OCI-LY1 (cell line): ENCODE results near the gene SLC22A4.
A peak's percentile ranks its signal among the peaks of the same experiment; 100 is the strongest.

ENCODE experiments used
- H2AFZ ChIP-seq: fragments of 200-600 bp; sonication (generic), shearing (Covaris generic); 2 replicates; pipeline ENCODE4 v1.6.0; 2014; ENCODE audit warnings: antibody characterized with exemption, mild to moderate bottlenecking, low read length
- H3F3A ChIP-seq: fragments of 200-600 bp; sonication (generic), shearing (Covaris generic); 2 replicates; pipeline ENCODE4 v1.6.0; 2014; ENCODE audit warnings: mild to moderate bottlenecking, antibody characterized with exemption, low read length, moderate library complexity; ENCODE audit not compliant: insufficient read depth
- H3K27ac ChIP-seq: fragments of 200-600 bp; sonication (generic); 2 replicates; pipeline ENCODE4 v1.5.1; 2014; ENCODE audit warnings: low read length, mixed run types, mild to moderate bottlenecking, low read depth; ENCODE audit not compliant: poor library complexity, severe bottlenecking
- H3K27me3 ChIP-seq: fragments of 200-600 bp; sonication (generic); 2 replicates; pipeline ENCODE4 v1.6.0; 2014; ENCODE audit warnings: antibody characterized with exemption, mild to moderate bottlenecking, low read length, moderate library complexity; ENCODE audit not compliant: insufficient read depth
- H3K36me3 ChIP-seq: fragments of 200-600 bp; sonication (generic); 2 replicates; pipeline ENCODE4 v1.6.1; 2014; ENCODE audit warnings: mild to moderate bottlenecking, antibody characterized with exemption, low read length, moderate library complexity, mixed read lengths; ENCODE audit not compliant: insufficient read depth
- H3K4me1 ChIP-seq: fragments of 200-600 bp; sonication (generic); 2 replicates; pipeline ENCODE4 v1.5.1; 2014; ENCODE audit warnings: mild to moderate bottlenecking, low read length, moderate library complexity; ENCODE audit not compliant: insufficient read depth, severe bottlenecking
- H3K4me2 ChIP-seq: fragments of 200-600 bp; sonication (generic), shearing (Covaris generic); 2 replicates; pipeline ENCODE4 v1.6.1; 2014; ENCODE audit warnings: low read length
- H3K4me3 ChIP-seq: fragments of 200-600 bp; sonication (generic); 2 replicates; pipeline ENCODE4 v1.5.1; 2014; ENCODE audit warnings: low read length, low read depth, mild to moderate bottlenecking, mixed read lengths; ENCODE audit not compliant: poor library complexity, severe bottlenecking
- H3K79me2 ChIP-seq: fragments of 200-600 bp; shearing (Covaris generic); 2 replicates; pipeline ENCODE4 v1.6.1; 2016; ENCODE audit warnings: mixed run types, low read length, mixed read lengths; ENCODE audit not compliant: insufficient read depth
- H3K9ac ChIP-seq: fragments of 200-600 bp; sonication (generic), shearing (Covaris generic); 2 replicates; pipeline ENCODE4 v1.6.1; 2014; ENCODE audit warnings: mild to moderate bottlenecking, low read length, mixed read lengths
- H3K9me2 ChIP-seq: fragments of 200-600 bp; sonication (generic), shearing (Covaris generic); 2 replicates; pipeline ENCODE4 v1.6.1; 2014; ENCODE audit warnings: low read depth, mild to moderate bottlenecking, low read length, mixed read lengths
- H3K9me3 ChIP-seq: fragments of 200-600 bp; shearing (Covaris generic); 2 replicates; pipeline ENCODE4 v1.6.1; 2014; ENCODE audit warnings: low read length, mixed read lengths
- H4K20me1 ChIP-seq: fragments of 200-600 bp; sonication (generic), shearing (Covaris generic); 2 replicates; pipeline ENCODE4 v1.6.0; 2016; ENCODE audit warnings: mild to moderate bottlenecking, low read length; ENCODE audit not compliant: insufficient read depth
- CTCF ChIP-seq: fragments of 200-600 bp; sonication (generic), shearing (Covaris generic); IDR thresholded peaks from 2 replicates; pipeline ENCODE4 v1.5.1; 2017; ENCODE audit warnings: mild to moderate bottlenecking, antibody characterized with exemption, low read length, moderate library complexity, mixed read lengths
- EZH2 ChIP-seq: fragments of 200-600 bp; sonication (generic), shearing (Covaris generic); IDR thresholded peaks from 2 replicates; pipeline ENCODE4 v1.8.0; 2017; ENCODE audit warnings: borderline replicate concordance, mixed run types, mild to moderate bottlenecking, antibody characterized with exemption, low read length, moderate library complexity, mixed read lengths

Gene SLC22A4

GRCh38 chr5:132270706-132271105 is 23.5 kb upstream of the SLC22A4 start:
- no peak for TF ChIP-seq CTCF
- no peak for TF ChIP-seq EZH2
- Histone ChIP-seq H3K4me1 (no peaks in the 10 kb centered on the region), H3K4me3 (no peak overlapping the region), H4K20me1 (no peaks in the 10 kb centered on the region), H3K36me3 (no peaks in the 10 kb centered on the region), H2AFZ (no peak overlapping the region), H3K9me2 (no peaks in the 10 kb centered on the region), H3K27ac (no peak overlapping the region), H3K27me3 (peaks cover 8% of the 10 kb centered on the region; the same call in 1 of the 2 replicates), H3K9ac (no peak overlapping the region), H3K4me2 (no peak overlapping the region), H3K79me2 (no peaks in the 10 kb centered on the region), H3F3A (no peaks in the 10 kb centered on the region), H3K9me3 (no peaks in the 10 kb centered on the region)

GRCh38 chr5:132271251-132272246 is 22.6 kb upstream of the SLC22A4 start:
- Histone ChIP-seq H4K20me1 (no peaks in the 10 kb centered on the region), H3K79me2 (no peaks in the 10 kb centered on the region), H3K9ac (no peak overlapping the region), H3K9me2 (no peaks in the 10 kb centered on the region), H3K4me3 (no peak overlapping the region), H3K9me3 (no peaks in the 10 kb centered on the region), H3K36me3 (no peaks in the 10 kb centered on the region), H3K27me3 (peaks cover 8% of the 10 kb centered on the region; the same call in 1 of the 2 replicates), H3K4me1 (no peaks in the 10 kb centered on the region), H2AFZ (no peak overlapping the region), H3K27ac (no peak overlapping the region), H3F3A (no peaks in the 10 kb centered on the region), H3K4me2 (no peak overlapping the region)
- TF ChIP-seq EZH2 (no peak), CTCF (no peak)

- Histone ChIP-seq H3K4me2 (no peak overlapping the region), H3K79me2 (no peaks in the 10 kb centered on the region), H3K27ac (no peak overlapping the region), H3K9me2 (no peaks in the 10 kb centered on the region), H3F3A (no peaks in the 10 kb centered on the region), H3K27me3 (peaks cover 8% of the 10 kb centered on the region; the same call in 1 of the 2 replicates), H3K9me3 (no peaks in the 10 kb centered on the region), H3K4me3 (no peak overlapping the region), H3K9ac (no peak overlapping the region), H3K36me3 (no peaks in the 10 kb centered on the region), H4K20me1 (no peaks in the 10 kb centered on the region), H3K4me1 (no peaks in the 10 kb centered on the region), H2AFZ (no peak overlapping the region)
- TF ChIP-seq CTCF (peak; percentile 75), EZH2 (no peak)
Observed at GRCh38 chr5:132272311-132273210, 21.6 kb upstream of the SLC22A4 start.
